ENCODE measurements around the gene FAM221A. TPM values are rescaled to one million over a fixed set of nuclear protein-coding genes. Genes with fewer than 3 reads are reported as not detected.
A peak's percentile ranks its signal among the peaks of the same experiment; 100 is the strongest.

FAM221A gene
- total RNA-seq: 6.6 TPM in 2 replicates

GRCh38 chr7:23679898-23680413 lies at the start of gene FAM221A:
TSS of gene FAM221A (plus strand) at chr7:23680199. CDS start at chr7:23680219, 20 bp downstream.
- Mint-ChIP-seq H3K4me3 (peak within 1 kb of the TSS; percentile 91), H3K27me3 (peaks cover 13% of the 10 kb centered on the region), H3K36me3 (ENCODE audit: low read depth) (no peaks in the 10 kb centered on the region), H3K4me1 (peaks cover 9% of the 10 kb centered on the region), H3K27ac (peak within 1 kb of the TSS; percentile 66), H3K9me3 (no peaks in the 10 kb centered on the region)
- peak; percentile 93 for DNase-seq
- intact Hi-C loops (cut with micrococcal nuclease): loop anchor here (1.0 to 5.0 kb wide), 2 partner anchors 83 to 148 kb away; partner anchors contain the start of genes CCDC126 and TRA2A

- Mint-ChIP-seq H3K36me3 (ENCODE audit: low read depth) (no peaks in the 10 kb centered on the region), H3K9me3 (no peaks in the 10 kb centered on the region)
- intact Hi-C loops (cut with micrococcal nuclease): no loop called here
Measured at GRCh38 chr7:23633417-23633816, 46.6 kb upstream of the FAM221A start.

GRCh38 chr7:23645822-23646221 lies 34.2 kb upstream of the FAM221A start:
- H3K27me3 Mint-ChIP-seq: peaks cover 2% of the 10 kb centered on the region
- no peaks in the 10 kb centered on the region for H3K36me3 Mint-ChIP-seq (ENCODE audit: low read depth)
- no peak for DNase-seq
- no peaks in the 10 kb centered on the region for H3K9me3 Mint-ChIP-seq
- H3K4me1 Mint-ChIP-seq: peaks cover 3% of the 10 kb centered on the region
- intact Hi-C loops (cut with micrococcal nuclease): no loop called here
- no peak overlapping the region for H3K27ac Mint-ChIP-seq
- H3K4me3 Mint-ChIP-seq: no peak overlapping the region

More at GRCh38 chr7:23633417-23633816, 46.6 kb upstream of the FAM221A start:
- Mint-ChIP-seq H3K4me3 (no peak overlapping the region), H3K27ac (no peak overlapping the region), H3K27me3 (no peaks in the 10 kb centered on the region), H3K4me1 (no peaks in the 10 kb centered on the region)
- DNase-seq: no peak

DNA sequence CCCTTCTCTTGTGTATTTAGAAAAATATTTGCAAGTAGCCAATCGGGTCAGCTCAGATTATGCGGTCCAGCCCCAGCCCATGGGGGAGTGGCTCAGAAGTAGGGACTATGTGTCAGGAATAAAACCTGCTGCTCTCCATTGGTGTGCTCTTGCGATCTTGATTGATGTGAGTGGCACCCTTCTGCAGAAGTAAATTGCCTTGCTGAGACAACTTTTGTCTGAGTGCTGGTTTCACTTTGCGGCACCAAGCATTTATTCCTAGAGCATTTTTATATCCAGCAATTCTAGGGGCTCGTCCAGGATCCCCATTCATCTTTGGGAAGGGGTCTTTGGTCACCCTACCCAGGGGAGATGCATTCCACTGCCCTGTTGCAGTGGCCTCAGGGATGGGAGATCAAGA lies 26.1 kb upstream of the FAM221A start:
- Mint-ChIP-seq H3K4me3 (no peak overlapping the region), H3K9me3 (peaks cover 13% of the 10 kb centered on the region), H3K4me1 (no peaks in the 10 kb centered on the region), H3K36me3 (ENCODE audit: low read depth) (no peaks in the 10 kb centered on the region), H3K27me3 (peaks cover 2% of the 10 kb centered on the region), H3K27ac (no peak overlapping the region)
- intact Hi-C loops (cut with micrococcal nuclease): no loop called here
- DNase-seq: no peak

GRCh38 chr7:23654508-23654907 lies 25.5 kb upstream of the FAM221A start:
- no peak for DNase-seq
- H3K4me1 Mint-ChIP-seq: no peaks in the 10 kb centered on the region
- no peaks in the 10 kb centered on the region for H3K36me3 Mint-ChIP-seq (ENCODE audit: low read depth)
- H3K9me3 Mint-ChIP-seq: peaks cover 14% of the 10 kb centered on the region
- peaks cover 2% of the 10 kb centered on the region for H3K27me3 Mint-ChIP-seq
- no peak overlapping the region for H3K4me3 Mint-ChIP-seq
- no peak overlapping the region for H3K27ac Mint-ChIP-seq
- intact Hi-C loops (cut with micrococcal nuclease): no loop called here

GRCh38 chr7:23655433-23655832 lies 24.6 kb upstream of the FAM221A start:
- H3K27me3 Mint-ChIP-seq: peaks cover under 1% of the 10 kb centered on the region
- H3K36me3 Mint-ChIP-seq (ENCODE audit: low read depth): no peaks in the 10 kb centered on the region
- peaks cover 15% of the 10 kb centered on the region for H3K9me3 Mint-ChIP-seq
- no peaks in the 10 kb centered on the region for H3K4me1 Mint-ChIP-seq
- intact Hi-C loops (cut with micrococcal nuclease): no loop called here
- H3K4me3 Mint-ChIP-seq: no peak overlapping the region
- no peak for DNase-seq
- no peak overlapping the region for H3K27ac Mint-ChIP-seq

DNA sequence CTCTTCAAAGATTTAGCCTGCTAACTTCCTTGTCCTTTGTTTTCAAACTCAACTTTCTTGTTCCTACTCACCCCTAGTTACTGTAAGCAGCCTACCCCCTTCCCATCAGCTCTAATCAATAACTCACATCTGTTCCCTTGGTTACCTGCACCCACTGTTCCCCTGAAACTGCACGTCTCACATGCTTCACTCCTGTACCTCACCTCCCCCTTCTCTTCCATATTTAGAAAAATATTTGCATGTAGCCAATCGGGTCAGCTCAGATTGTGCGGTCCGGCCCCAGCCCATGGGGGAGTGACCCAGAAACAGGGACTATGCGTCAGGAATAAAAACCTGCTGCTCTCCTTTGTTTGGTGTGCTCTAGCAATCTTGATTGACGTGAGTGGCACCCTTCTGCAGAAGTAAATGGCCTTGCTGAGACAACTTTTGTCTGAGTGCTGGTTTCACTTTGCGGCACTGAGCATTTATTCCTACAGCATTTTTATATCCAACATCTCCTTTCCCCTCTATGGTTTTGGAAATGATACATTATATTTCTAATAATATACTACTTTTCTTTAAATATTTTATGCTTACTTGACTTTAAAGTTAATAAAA lies 21.1 kb upstream of the FAM221A start:
- peaks cover 14% of the 10 kb centered on the region for H3K9me3 Mint-ChIP-seq
- no peaks in the 10 kb centered on the region for H3K36me3 Mint-ChIP-seq (ENCODE audit: low read depth)
- H3K4me1 Mint-ChIP-seq: no peaks in the 10 kb centered on the region
- intact Hi-C loops (cut with micrococcal nuclease): no loop called here
- H3K27me3 Mint-ChIP-seq: no peaks in the 10 kb centered on the region
- no peak overlapping the region for H3K4me3 Mint-ChIP-seq
- no peak overlapping the region for H3K27ac Mint-ChIP-seq
- no peak for DNase-seq

DNA sequence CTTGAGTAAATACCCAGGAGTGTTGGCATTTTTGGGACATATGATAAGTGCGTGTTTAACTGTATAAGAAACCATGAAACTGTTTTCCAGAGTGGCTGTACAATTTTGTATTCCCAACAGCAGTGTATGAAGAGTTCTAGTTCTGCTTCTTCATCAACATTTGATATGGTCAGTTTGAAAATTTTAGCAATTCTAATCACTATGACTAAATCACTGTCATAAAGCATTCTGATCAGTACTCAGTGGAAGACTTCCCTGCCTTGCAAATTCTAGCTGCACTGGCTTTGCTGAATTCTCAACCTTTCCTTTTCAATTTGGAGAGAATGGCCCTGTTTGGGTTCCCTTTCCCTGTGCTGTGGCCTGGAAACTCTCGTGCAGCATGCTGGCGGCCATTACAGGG lies 18.6 kb upstream of the FAM221A start:
- H3K9me3 Mint-ChIP-seq: peaks cover 12% of the 10 kb centered on the region

DNA sequence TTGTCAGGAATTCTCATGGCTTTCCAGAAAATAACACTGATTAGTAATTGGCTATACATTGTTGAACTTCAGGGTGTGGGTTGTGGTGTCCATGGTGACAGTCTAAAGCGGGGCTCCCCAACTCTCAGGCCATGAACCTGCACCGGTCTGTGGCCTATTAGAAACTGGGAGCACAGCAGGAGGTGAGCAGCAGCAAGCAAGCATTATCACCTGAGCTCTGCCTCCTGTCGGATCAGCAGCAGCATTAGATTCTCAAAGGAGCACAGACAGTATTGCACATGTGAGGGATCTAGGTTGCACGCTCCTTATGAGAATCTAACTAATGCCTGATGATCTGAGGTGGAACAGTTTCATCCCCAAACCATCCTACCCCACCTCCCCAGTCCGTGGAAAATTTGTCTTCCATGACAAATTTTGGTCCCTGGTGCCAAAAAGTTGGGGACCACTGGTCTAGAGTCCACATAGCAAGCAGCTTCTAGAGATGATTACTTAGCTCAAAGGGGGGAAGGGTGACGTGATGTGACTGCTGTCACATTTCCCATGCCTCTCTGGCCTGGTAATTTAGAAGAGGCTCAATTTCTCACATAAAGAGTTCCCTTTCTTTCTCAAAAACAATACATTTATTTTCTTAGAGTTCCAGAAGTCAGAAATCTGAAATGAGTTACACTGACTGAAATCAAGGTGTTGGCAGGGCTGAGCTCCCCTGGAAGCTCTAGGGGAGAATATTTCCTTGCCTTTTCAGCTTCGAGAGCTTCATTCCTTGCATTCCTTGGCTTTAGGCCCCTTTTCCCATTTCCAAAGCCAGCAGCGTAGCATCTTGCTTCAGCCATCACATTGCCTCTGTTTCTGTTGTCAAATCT lies 17.6 kb upstream of the FAM221A start:
- no peaks in the 10 kb centered on the region for H3K36me3 Mint-ChIP-seq (ENCODE audit: low read depth)
- H3K4me1 Mint-ChIP-seq: no peaks in the 10 kb centered on the region
- intact Hi-C loops (cut with micrococcal nuclease): no loop called here
- H3K4me3 Mint-ChIP-seq: no peak overlapping the region
- peaks cover 2% of the 10 kb centered on the region for H3K27me3 Mint-ChIP-seq
- H3K27ac Mint-ChIP-seq: no peak overlapping the region
- peaks cover 12% of the 10 kb centered on the region for H3K9me3 Mint-ChIP-seq
- DNase-seq: no peak

More for the DNA sequence above, 18.6 kb upstream of the FAM221A start:
- intact Hi-C loops (cut with micrococcal nuclease): no loop called here
- Mint-ChIP-seq H3K36me3 (ENCODE audit: low read depth) (no peaks in the 10 kb centered on the region), H3K4me3 (no peak overlapping the region), H3K27ac (no peak overlapping the region), H3K27me3 (no peaks in the 10 kb centered on the region), H3K4me1 (no peaks in the 10 kb centered on the region)
- no peak for DNase-seq

DNA sequence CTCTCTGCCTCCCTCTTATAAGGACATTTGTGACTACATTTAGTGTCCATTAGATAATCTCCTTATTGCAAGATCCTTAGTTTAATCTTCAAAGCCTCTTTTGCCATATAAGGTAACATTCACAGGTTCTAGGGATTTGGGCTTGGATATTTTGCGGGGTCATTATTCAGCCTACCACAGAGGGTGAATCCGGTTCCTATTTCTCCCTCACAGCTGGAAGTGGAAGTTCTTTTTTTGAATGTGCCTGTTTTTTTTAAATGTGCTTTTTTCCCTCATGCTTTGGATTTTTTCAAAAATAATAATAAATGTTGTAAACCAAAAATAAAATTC lies 17.1 kb upstream of the FAM221A start:
- DNase-seq: no peak
- peaks cover 2% of the 10 kb centered on the region for H3K27me3 Mint-ChIP-seq
- no peak overlapping the region for H3K27ac Mint-ChIP-seq
- no peak overlapping the region for H3K4me3 Mint-ChIP-seq
- no peaks in the 10 kb centered on the region for H3K36me3 Mint-ChIP-seq (ENCODE audit: low read depth)
- intact Hi-C loops (cut with micrococcal nuclease): no loop called here
- H3K9me3 Mint-ChIP-seq: peaks cover 12% of the 10 kb centered on the region
- no peaks in the 10 kb centered on the region for H3K4me1 Mint-ChIP-seq

GRCh38 chr7:23664122-23664521 lies 15.9 kb upstream of the FAM221A start:
- Mint-ChIP-seq H3K9me3 (peaks cover 5% of the 10 kb centered on the region), H3K27ac (no peak overlapping the region), H3K27me3 (peaks cover 2% of the 10 kb centered on the region), H3K4me3 (no peak overlapping the region), H3K4me1 (no peaks in the 10 kb centered on the region), H3K36me3 (ENCODE audit: low read depth) (no peaks in the 10 kb centered on the region)
- DNase-seq: no peak
- intact Hi-C loops (cut with micrococcal nuclease): no loop called here

GRCh38 chr7:23672033-23672432 lies 8.0 kb upstream of the FAM221A start:
- H3K27me3 Mint-ChIP-seq: peaks cover 25% of the 10 kb centered on the region
- no peak for DNase-seq
- no peaks in the 10 kb centered on the region for H3K36me3 Mint-ChIP-seq (ENCODE audit: low read depth)
- no peaks in the 10 kb centered on the region for H3K4me1 Mint-ChIP-seq
- no peaks in the 10 kb centered on the region for H3K9me3 Mint-ChIP-seq
- H3K4me3 Mint-ChIP-seq: no peak overlapping the region
- intact Hi-C loops (cut with micrococcal nuclease): no loop called here
- H3K27ac Mint-ChIP-seq: no peak overlapping the region

GRCh38 chr7:23680414-23681405 lies 711 bp downstream of the FAM221A start:
- peak overlapping the region; percentile 66 for H3K27ac Mint-ChIP-seq
- intact Hi-C loops (cut with micrococcal nuclease): loop anchor here (1.0 to 5.0 kb wide), 2 partner anchors 83 to 148 kb away; partner anchors contain the start of genes CCDC126 and TRA2A
- H3K4me1 Mint-ChIP-seq: peaks cover 9% of the 10 kb centered on the region

More at GRCh38 chr7:23680414-23681405, 711 bp downstream of the FAM221A start:
- Mint-ChIP-seq H3K36me3 (ENCODE audit: low read depth) (no peaks in the 10 kb centered on the region), H3K27me3 (peaks cover 9% of the 10 kb centered on the region), H3K9me3 (no peaks in the 10 kb centered on the region), H3K4me3 (peak overlapping the region; percentile 91)
- peak; percentile 81 for DNase-seq
